Bronchial epithelial cell (primary cell): ENCODE results near the gene PTF1A. TPM values are rescaled to one million over a fixed set of nuclear protein-coding genes. Genes with fewer than 3 reads are reported as not detected.
"Not testable (repeated sequence)": the region's sequence is repeated elsewhere in the genome, so short reads cannot be mapped to it uniquely, and the experiment has no call there.

ENCODE experiments used
- DNase-seq: peaks from one replicate; pipeline ENCODE4 v3.0.0-alpha.2; 2010; ENCODE audit warnings: low read depth
- FAIRE-seq: peaks from 2 replicates; lab custom pipeline; 2011; peaks lifted over from hg19 to GRCh38; lab: Jason Lieb, UNC
- H3K27me3 ChIP-seq: 2 replicates; pipeline ENCODE4 v1.5.1; 2011; ENCODE audit warnings: low read length; ENCODE audit not compliant: control insufficient read depth, insufficient read depth
- H3K36me3 ChIP-seq: 2 replicates; pipeline ENCODE4 v1.5.1; 2011; ENCODE audit warnings: low read length; ENCODE audit not compliant: control insufficient read depth, insufficient read depth
- H3K4me3 ChIP-seq: 2 replicates; pipeline ENCODE4 v1.5.1; 2011; ENCODE audit warnings: mild to moderate bottlenecking, low read depth, low read length, control low read depth
- total RNA-seq: library from RNA; depleted of rRNA; stranded (reverse); fragments of >200 nt; gene quantifications from 2 replicates; pipeline ENCODE4 v1.2.1, GENCODE V29; 2014
- TF ChIP-seq, protein P1 (sequence below): IDR thresholded peaks from 2 replicates; pipeline ENCODE4 v1.5.1; 2011; ENCODE audit warnings: mild to moderate bottlenecking, moderate library complexity, low read length, control low read depth, inconsistent platforms; ENCODE audit not compliant: insufficient read depth, severe bottlenecking

Gene PTF1A
- total RNA-seq, 1 donor from 2014 or later: not detected

DNA sequence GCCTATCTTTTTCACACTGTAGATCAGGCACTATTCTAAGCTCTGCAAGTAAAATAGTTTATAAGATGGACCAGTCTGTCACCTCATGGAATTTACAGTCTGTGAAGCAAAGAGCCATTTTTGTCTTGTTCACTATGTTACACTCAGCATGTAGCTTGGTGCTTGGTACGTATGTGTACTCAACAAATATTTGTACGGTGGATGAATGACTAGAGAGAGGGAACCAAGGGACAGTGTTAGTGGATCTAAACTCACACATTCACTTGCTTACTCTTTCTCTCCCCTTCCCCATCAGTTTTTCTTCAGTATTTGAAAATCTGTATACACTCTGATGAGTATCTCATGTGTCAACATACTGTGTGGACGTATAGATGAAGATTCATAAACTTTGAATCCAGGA lies 45.9 kb downstream of the PTF1A start:
- DNase-seq (no peak), FAIRE-seq (no peak)
- TF ChIP-seq, protein P1, sequence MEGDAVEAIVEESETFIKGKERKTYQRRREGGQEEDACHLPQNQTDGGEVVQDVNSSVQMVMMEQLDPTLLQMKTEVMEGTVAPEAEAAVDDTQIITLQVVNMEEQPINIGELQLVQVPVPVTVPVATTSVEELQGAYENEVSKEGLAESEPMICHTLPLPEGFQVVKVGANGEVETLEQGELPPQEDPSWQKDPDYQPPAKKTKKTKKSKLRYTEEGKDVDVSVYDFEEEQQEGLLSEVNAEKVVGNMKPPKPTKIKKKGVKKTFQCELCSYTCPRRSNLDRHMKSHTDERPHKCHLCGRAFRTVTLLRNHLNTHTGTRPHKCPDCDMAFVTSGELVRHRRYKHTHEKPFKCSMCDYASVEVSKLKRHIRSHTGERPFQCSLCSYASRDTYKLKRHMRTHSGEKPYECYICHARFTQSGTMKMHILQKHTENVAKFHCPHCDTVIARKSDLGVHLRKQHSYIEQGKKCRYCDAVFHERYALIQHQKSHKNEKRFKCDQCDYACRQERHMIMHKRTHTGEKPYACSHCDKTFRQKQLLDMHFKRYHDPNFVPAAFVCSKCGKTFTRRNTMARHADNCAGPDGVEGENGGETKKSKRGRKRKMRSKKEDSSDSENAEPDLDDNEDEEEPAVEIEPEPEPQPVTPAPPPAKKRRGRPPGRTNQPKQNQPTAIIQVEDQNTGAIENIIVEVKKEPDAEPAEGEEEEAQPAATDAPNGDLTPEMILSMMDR: no peak
- H3K27me3 ChIP-seq: no peaks in the 10 kb centered on the region
- H3K4me3 ChIP-seq: no peak overlapping the region
- no peaks in the 10 kb centered on the region for H3K36me3 ChIP-seq

DNA sequence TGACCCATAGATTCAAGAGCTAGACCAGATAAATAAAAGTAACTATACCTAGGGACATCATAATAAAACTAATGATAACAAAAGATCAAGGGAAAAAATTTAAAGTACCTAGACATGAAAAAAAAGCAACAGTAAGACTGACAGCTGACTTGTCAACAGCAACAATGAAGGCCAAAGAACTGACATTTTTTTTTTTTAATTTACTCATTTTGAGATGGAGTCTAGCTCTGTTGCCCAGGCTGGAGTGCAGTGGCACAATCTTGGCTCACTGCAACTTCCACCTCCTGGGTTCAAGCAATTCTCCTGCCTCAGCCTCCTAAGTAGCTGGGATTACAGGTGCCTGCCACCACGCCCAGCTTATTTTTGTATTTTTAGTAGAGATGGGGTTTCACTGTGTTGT lies 49.7 kb downstream of the PTF1A start:
- H3K4me3 ChIP-seq, FAIRE-seq: not testable (repeated sequence)

More for the DNA sequence above, 49.7 kb downstream of the PTF1A start:
- not testable (repeated sequence) for H3K36me3 ChIP-seq, H3K27me3 ChIP-seq, DNase-seq

Other genes starting within 250 kb of the PTF1A start
- gene MSRB2, start 96.7 kb upstream of the PTF1A start, total RNA-seq: 11.1 and 13.7 TPM in 2 replicates
- gene C10orf67, start 152.5 kb downstream of the PTF1A start, total RNA-seq: 0.26 TPM in 1 of 2 replicates, not detected in the other
- gene OTUD1, start 246.8 kb downstream of the PTF1A start, total RNA-seq: 9.9 and 16.8 TPM in 2 replicates